Lower lobe of right lung (tissue), 2 donors: ENCODE measurements around the gene LIAS. TPM values are rescaled to one million over a fixed set of nuclear protein-coding genes. Genes with fewer than 3 reads are reported as not detected.
A peak's percentile ranks its signal among the peaks of the same experiment; 100 is the strongest.

Experiments used
- ATAC-seq, 2 donors: fragments of 200-7000 bp; cut with Tn5 transposase; one replicate each; pipeline ENCODE4 v1.9.1; 2020 to 2022; ENCODE audit warnings: mild to moderate bottlenecking in 2 of 2, moderate library complexity in 2 of 2
- DNase-seq: peaks from one replicate; pipeline ENCODE4 v3.0.0-alpha.2; 2020
- H3K27ac ChIP-seq: fragments of 200-600 bp; one replicate; pipeline ENCODE4 v1.8.0; 2022
- H3K27me3 ChIP-seq: fragments of 200-600 bp; one replicate; pipeline ENCODE4 v1.8.0; 2022; ENCODE audit warnings: low read depth
- H3K36me3 ChIP-seq: fragments of 200-600 bp; one replicate; pipeline ENCODE4 v1.8.0; 2022; ENCODE audit warnings: mild to moderate bottlenecking
- H3K4me1 ChIP-seq: fragments of 200-600 bp; one replicate; pipeline ENCODE4 v1.8.0; 2022
- H3K4me3 ChIP-seq: fragments of 200-600 bp; one replicate; pipeline ENCODE4 v1.8.0; 2022; ENCODE audit warnings: mild to moderate bottlenecking
- H3K9me3 ChIP-seq: fragments of 200-600 bp; one replicate; pipeline ENCODE4 v1.8.0; 2022
- CTCF ChIP-seq: fragments of 200-600 bp; IDR thresholded peaks from one replicate; pipeline ENCODE4 v1.8.0; 2022; ENCODE audit warnings: antibody characterized with exemption, mild to moderate bottlenecking
- intact Hi-C: fragments of 100-400 bp; cut with DNase I; formaldehyde crosslinking; loops from one replicate; pipeline ENCODE4 v1.11.0; 2022
- total RNA-seq: library from RNA; stranded (reverse); fragmentation: NEBNext Ultra II Directional; extraction: Animal tissue kit (Norgen Biotek cat#: 25700); gene quantifications from one replicate; pipeline ENCODE4 v1.2.1, GENCODE V29; 2021
- donor health status: DM: no; HTN: yes; CAD: no; lungs with severe emphysema.

Gene LIAS
- total RNA-seq, 1 donor from 2014 or later = 13.7 TPM

GRCh38 chr4:39480902-39481695, 22.2 kb downstream of the LIAS start:
- Histone ChIP-seq H3K4me3 (peak overlapping the region; percentile 17), H3K27ac (peak overlapping the region; percentile 36), H3K36me3 (peaks cover 20% of the 10 kb centered on the region), H3K4me1 (no peaks in the 10 kb centered on the region), H3K27me3 (no peaks in the 10 kb centered on the region), H3K9me3 (no peaks in the 10 kb centered on the region)
- no peak for TF ChIP-seq CTCF
- no peak for DNase-seq
- intact Hi-C loops = no loop called here
- peak; percentile 67 to 72 for ATAC-seq

DNA sequence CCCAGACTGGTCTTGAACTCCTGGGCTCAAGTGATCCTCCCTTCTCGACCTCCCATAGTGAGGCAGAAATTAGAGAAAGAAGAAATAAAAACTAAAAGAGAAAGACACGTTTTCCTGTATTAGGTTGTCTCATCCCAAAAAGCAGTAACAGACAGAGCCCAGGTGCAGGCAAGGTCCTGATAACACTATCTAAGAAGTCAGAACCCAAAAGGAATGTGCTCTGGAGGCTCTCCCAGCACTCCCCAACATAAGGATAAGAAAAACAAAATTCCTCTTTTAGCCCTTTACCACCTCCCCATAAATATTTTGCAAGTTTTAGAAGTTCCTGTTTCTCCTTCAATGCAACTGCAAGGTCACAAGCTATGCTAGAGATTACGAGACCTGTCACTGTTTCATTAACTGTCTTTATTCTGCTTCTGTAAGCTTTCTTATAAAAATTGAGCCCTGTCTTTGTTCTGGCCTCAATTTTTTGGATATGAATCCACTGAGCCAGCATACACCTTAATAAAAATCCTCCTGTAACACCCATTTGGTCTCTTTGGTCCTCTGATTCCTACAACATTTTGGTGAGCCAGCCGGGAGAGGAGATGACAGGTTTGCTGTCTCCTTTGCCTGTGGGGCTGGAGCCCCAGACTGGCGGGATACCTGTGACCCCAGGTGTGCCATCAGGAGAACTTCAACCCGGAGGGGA, 25.9 kb downstream of the LIAS start:
- Histone ChIP-seq H3K27me3 (no peaks in the 10 kb centered on the region), H3K36me3 (no peaks in the 10 kb centered on the region), H3K4me3 (no peak overlapping the region), H3K27ac (no peak overlapping the region), H3K9me3 (no peaks in the 10 kb centered on the region), H3K4me1 (no peaks in the 10 kb centered on the region)
- intact Hi-C loops = no loop called here
- no peak for DNase-seq
- no peak for TF ChIP-seq CTCF
- peak in 1 of 2 donors; percentile 40 for ATAC-seq

GRCh38 chr4:39486221-39486804, 27.5 kb downstream of the LIAS start:
- no peak for TF ChIP-seq CTCF
- H3K36me3 ChIP-seq = no peaks in the 10 kb centered on the region

DNA sequence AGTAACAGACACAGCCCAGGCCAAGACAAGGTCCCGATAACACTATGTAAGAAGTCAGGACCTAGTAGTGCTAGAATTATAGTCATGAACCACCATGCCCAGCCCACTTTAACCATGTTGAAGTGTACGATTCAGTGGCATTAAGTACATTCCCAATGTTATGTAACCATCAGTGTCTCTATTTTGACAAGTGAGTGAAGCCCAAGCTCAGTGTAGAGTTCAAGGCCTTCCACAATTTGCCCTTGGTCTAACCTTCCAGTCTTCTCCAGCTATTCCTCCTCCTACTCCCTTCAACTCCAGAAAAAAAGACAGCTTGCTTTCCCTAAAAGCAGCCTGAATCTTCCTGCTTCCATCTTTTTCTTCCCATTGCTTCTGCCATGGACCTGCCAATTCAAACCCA, 31.5 kb downstream of the LIAS start:
- H3K4me1 ChIP-seq = no peaks in the 10 kb centered on the region
- H3K9me3 ChIP-seq = no peaks in the 10 kb centered on the region
- H3K36me3 ChIP-seq = no peaks in the 10 kb centered on the region
- no peak for DNase-seq
- no peak for TF ChIP-seq CTCF
- H3K4me3 ChIP-seq = no peak overlapping the region
- no peaks in the 10 kb centered on the region for H3K27me3 ChIP-seq
- H3K27ac ChIP-seq = no peak overlapping the region
- ATAC-seq = no peak
- intact Hi-C loops = no loop called here

More at GRCh38 chr4:39486221-39486804, 27.5 kb downstream of the LIAS start:
- DNase-seq (no peak), ATAC-seq (peak; percentile 12 to 52)
- H3K9me3 ChIP-seq = no peaks in the 10 kb centered on the region
- H3K27ac ChIP-seq = no peak overlapping the region
- no peaks in the 10 kb centered on the region for H3K4me1 ChIP-seq
- H3K4me3 ChIP-seq = no peak overlapping the region
- intact Hi-C loops = no loop called here
- no peaks in the 10 kb centered on the region for H3K27me3 ChIP-seq

- ATAC-seq (no peak), DNase-seq (no peak)
- intact Hi-C loops = no loop called here
- no peaks in the 10 kb centered on the region for H3K4me1 ChIP-seq
- no peak overlapping the region for H3K27ac ChIP-seq
- no peak overlapping the region for H3K4me3 ChIP-seq
- H3K36me3 ChIP-seq = peaks cover 17% of the 10 kb centered on the region
- H3K27me3 ChIP-seq = no peaks in the 10 kb centered on the region
- TF ChIP-seq CTCF = no peak
- H3K9me3 ChIP-seq = no peaks in the 10 kb centered on the region
Measured at GRCh38 chr4:39494354-39494753, 35.5 kb downstream of the LIAS start.
